Natural killer cell (primary cell): ENCODE results near the gene TCF15. TPM values are rescaled to one million over a fixed set of nuclear protein-coding genes. Genes with fewer than 3 reads are reported as not detected.

Experiments
- ATAC-seq, 3 donors: fragments of 150-1000 bp in 2 of 3; fragments of 200-7000 bp in 1 of 3; cut with Tn5 transposase; 1 replicate in 1 of 3; 2 replicates in 2 of 3; pipeline ENCODE4 v1.10.0; 2021; ENCODE audit warnings: mild to moderate bottlenecking in 2 of 3, moderate library complexity in 2 of 3
- DNase-seq, 2 donors: peaks; one replicate each; pipeline versions ENCODE4 v3.0.0 to v3.0.0-alpha.2; 2013 to 2021; ENCODE audit warnings: mixed read lengths in 1 of 2
- H3K27ac ChIP-seq: one replicate; pipeline ENCODE4 v1.5.1; 2013; ENCODE audit warnings: mild to moderate bottlenecking, low read length
- H3K27me3 ChIP-seq: one replicate; pipeline ENCODE4 v1.6.1; 2013; ENCODE audit warnings: low read length; ENCODE audit not compliant: control insufficient read depth, insufficient read depth
- H3K36me3 ChIP-seq: one replicate; pipeline ENCODE4 v1.6.1; 2013; ENCODE audit warnings: low read length; ENCODE audit not compliant: control insufficient read depth, insufficient read depth
- H3K4me1 ChIP-seq: one replicate; pipeline ENCODE4 v1.6.1; 2013; ENCODE audit warnings: low read length; ENCODE audit not compliant: control insufficient read depth, insufficient read depth
- H3K4me3 ChIP-seq: one replicate; pipeline ENCODE4 v1.5.1; 2013; ENCODE audit warnings: low read length
- H3K9me3 ChIP-seq: one replicate; pipeline ENCODE4 v1.6.1; 2013; ENCODE audit warnings: low read length; ENCODE audit not compliant: control insufficient read depth, insufficient read depth
- H3K27ac Mint-ChIP-seq, 2 donors: one replicate each; pipeline ENCODE4 v1.8.0; 2022; ENCODE audit warnings: mild to moderate bottlenecking in 2 of 2, mixed read lengths in 2 of 2, moderate library complexity in 1 of 2
- H3K27me3 Mint-ChIP-seq, 2 donors: one replicate each; pipeline ENCODE4 v1.8.0; 2022; ENCODE audit warnings: low read depth in 2 of 2, mixed read lengths in 2 of 2
- H3K36me3 Mint-ChIP-seq: one replicate; pipeline ENCODE4 v1.8.0; 2022; ENCODE audit warnings: mixed read lengths
- H3K4me1 Mint-ChIP-seq, 2 donors: one replicate each; pipeline ENCODE4 v1.8.0; 2022; ENCODE audit warnings: mixed read lengths in 2 of 2
- H3K4me3 Mint-ChIP-seq: one replicate; pipeline ENCODE4 v1.8.0; 2022; ENCODE audit warnings: mild to moderate bottlenecking, moderate library complexity, mixed read lengths
- H3K9me3 Mint-ChIP-seq, 2 donors: one replicate each; pipeline ENCODE4 v1.8.0; 2022; ENCODE audit warnings: mixed read lengths in 2 of 2
- WGBS: methylation state at CpG from one replicate; pipeline ENCODE4 v1.1.7; 2013; ENCODE audit warnings: missing lambda C conversion rate; ENCODE audit not compliant: insufficient coverage; 5-methylcytosine and 5-hydroxymethylcytosine counted together
- intact Hi-C: fragments of 100-400 bp; cut with micrococcal nuclease; formaldehyde crosslinking; loops from one replicate; pipeline ENCODE4 v1.14.2; 2022
- total RNA-seq, 4 donors: library from RNA; stranded (reverse); fragments of 120-200 nt in 1 of 4; gene quantifications; one replicate each; pipeline versions ENCODE4 v1.2.3 to v1.2.4, GENCODE V29; 2013 to 2022
- TF ChIP-seq, protein P1 (sequence below): fragments of 200-600 bp; IDR thresholded peaks from one replicate; pipeline ENCODE4 v1.8.0; 2022; ENCODE audit warnings: antibody characterized with exemption

Gene TCF15
- total RNA-seq, 3 donors from 2014 or later (not counting 1 experiment from before 2014, with no cell fraction given) = 0.32 TPM; not detected in 2

DNA sequence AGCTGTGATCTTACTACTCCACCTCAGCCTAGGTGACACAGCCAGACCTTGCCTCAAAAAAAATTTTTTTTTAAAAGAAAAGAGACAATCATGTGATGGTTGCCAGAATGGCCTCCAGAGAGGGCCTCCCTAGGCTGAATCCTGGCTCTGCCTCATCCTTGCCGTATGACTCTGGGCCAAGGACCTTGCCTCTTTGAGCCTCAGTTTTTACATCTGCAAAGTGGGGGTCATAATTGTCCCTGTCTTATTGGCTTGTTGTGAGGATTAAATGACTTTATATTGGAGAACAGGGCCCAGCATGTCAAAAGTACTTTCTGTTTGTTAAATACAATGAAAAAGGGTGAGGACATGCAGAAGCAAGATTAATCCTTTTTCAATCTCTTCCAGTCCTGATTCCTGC lies 28.5 kb upstream of the TCF15 start:
- Histone ChIP-seq H3K4me3 (no peak overlapping the region), H3K9me3 (no peaks in the 10 kb centered on the region), H3K27me3 (peaks cover 5% of the 10 kb centered on the region), H3K36me3 (no peaks in the 10 kb centered on the region), H3K27ac (no peak overlapping the region), H3K4me1 (peaks cover 7% of the 10 kb centered on the region)
- 100% methylated on average over 1 of the region's 1 CpG for WGBS
- H3K27me3 Mint-ChIP-seq = peaks cover 0 to 3% of the 10 kb centered on the region in 2 donors
- no peak for DNase-seq
- TF ChIP-seq, protein P1, sequence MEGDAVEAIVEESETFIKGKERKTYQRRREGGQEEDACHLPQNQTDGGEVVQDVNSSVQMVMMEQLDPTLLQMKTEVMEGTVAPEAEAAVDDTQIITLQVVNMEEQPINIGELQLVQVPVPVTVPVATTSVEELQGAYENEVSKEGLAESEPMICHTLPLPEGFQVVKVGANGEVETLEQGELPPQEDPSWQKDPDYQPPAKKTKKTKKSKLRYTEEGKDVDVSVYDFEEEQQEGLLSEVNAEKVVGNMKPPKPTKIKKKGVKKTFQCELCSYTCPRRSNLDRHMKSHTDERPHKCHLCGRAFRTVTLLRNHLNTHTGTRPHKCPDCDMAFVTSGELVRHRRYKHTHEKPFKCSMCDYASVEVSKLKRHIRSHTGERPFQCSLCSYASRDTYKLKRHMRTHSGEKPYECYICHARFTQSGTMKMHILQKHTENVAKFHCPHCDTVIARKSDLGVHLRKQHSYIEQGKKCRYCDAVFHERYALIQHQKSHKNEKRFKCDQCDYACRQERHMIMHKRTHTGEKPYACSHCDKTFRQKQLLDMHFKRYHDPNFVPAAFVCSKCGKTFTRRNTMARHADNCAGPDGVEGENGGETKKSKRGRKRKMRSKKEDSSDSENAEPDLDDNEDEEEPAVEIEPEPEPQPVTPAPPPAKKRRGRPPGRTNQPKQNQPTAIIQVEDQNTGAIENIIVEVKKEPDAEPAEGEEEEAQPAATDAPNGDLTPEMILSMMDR = no peak
- no peaks in the 10 kb centered on the region for H3K36me3 Mint-ChIP-seq
- H3K9me3 Mint-ChIP-seq = no peaks in the 10 kb centered on the region
- H3K27ac Mint-ChIP-seq = no peak overlapping the region
- H3K4me1 Mint-ChIP-seq = no peaks in the 10 kb centered on the region
- no peak for ATAC-seq
- no peak overlapping the region for H3K4me3 Mint-ChIP-seq
- intact Hi-C loops = no loop called here

DNA sequence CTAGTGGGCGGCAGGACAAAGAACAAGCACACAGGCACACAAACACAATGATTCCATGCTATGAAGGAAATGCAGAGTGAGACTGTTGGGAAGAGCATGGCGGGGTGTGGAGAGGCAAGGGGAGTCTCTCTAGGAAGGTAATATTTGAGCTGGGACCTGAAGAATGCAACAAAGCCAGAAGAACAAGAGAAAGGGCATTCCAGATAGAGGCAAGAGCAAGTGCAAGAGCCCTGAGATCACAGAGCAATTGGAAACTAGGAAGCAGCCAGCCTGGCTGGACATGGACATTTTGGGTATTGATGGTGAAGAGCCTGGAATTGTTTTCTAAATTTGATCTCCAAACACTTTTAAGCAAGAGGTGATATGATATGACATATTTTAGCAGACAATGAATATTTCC lies 27.4 kb upstream of the TCF15 start:
- 83% methylated on average over 2 of the region's 2 CpGs for WGBS

DNA sequence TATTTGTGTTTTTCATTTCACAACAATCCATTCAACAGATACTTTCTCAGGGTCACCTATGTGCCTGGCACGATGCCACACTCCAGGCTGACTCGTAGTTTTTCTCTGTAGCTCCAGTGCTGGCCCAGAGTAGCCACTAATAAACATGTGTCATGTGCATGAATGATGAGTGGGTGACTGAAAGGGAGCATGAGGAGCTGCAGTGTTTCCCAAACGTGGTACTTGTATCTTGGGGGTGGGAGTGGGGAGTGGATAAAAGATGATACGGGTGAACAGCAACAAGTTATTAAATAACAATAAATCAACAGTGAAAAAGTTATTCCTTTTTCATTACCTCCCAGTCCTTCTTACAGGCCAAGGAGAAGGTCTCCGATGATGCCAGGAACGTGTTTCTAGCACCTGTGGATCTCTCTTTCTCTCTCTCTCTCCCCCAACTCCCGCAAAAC lies 25.8 kb upstream of the TCF15 start:
- 78% methylated on average over 5 of the region's 7 CpGs for WGBS
- Histone ChIP-seq H3K9me3 (no peaks in the 10 kb centered on the region), H3K4me1 (no peaks in the 10 kb centered on the region), H3K27me3 (no peaks in the 10 kb centered on the region), H3K27ac (no peak overlapping the region), H3K36me3 (no peaks in the 10 kb centered on the region), H3K4me3 (no peak overlapping the region)
- DNase-seq (no peak), ATAC-seq (no peak)
- Mint-ChIP-seq H3K4me3 (no peak overlapping the region), H3K4me1 (no peaks in the 10 kb centered on the region), H3K27me3 (peaks cover 0 to 3% of the 10 kb centered on the region in 2 donors), H3K36me3 (no peaks in the 10 kb centered on the region), H3K27ac (no peak overlapping the region), H3K9me3 (no peaks in the 10 kb centered on the region)
- intact Hi-C loops = no loop called here
- TF ChIP-seq, protein P1 = no peak

More for the DNA sequence above, 27.4 kb upstream of the TCF15 start:
- Histone ChIP-seq H3K27me3 (no peaks in the 10 kb centered on the region), H3K27ac (no peak overlapping the region), H3K9me3 (no peaks in the 10 kb centered on the region), H3K4me1 (peaks cover 2% of the 10 kb centered on the region), H3K4me3 (no peak overlapping the region), H3K36me3 (no peaks in the 10 kb centered on the region)
- H3K27ac Mint-ChIP-seq = no peak overlapping the region
- H3K4me3 Mint-ChIP-seq = no peak overlapping the region
- H3K36me3 Mint-ChIP-seq = no peaks in the 10 kb centered on the region
- ATAC-seq (no peak), DNase-seq (no peak)
- peaks cover 0 to 3% of the 10 kb centered on the region in 2 donors for H3K27me3 Mint-ChIP-seq
- TF ChIP-seq, protein P1 = no peak
- intact Hi-C loops = no loop called here
- H3K9me3 Mint-ChIP-seq = no peaks in the 10 kb centered on the region
- no peaks in the 10 kb centered on the region for H3K4me1 Mint-ChIP-seq
